Neutrophil (primary cell): Measurements from ENCODE around the gene SLC6A12.
"Not testable (repeated sequence)": the region's sequence is repeated elsewhere in the genome, so short reads cannot be mapped to it uniquely, and the experiment has no call there.

ENCODE experiments used
- H3K27ac ChIP-seq: fragments of 200-600 bp; sonication (generic); 2 replicates; pipeline ENCODE4 v1.5.1; 2016; ENCODE audit warnings: mild to moderate bottlenecking, moderate library complexity
- H3K27me3 ChIP-seq: fragments of 200-600 bp; sonication (generic); 2 replicates; pipeline ENCODE4 v1.6.0; 2016; ENCODE audit warnings: mild to moderate bottlenecking
- H3K36me3 ChIP-seq: fragments of 200-600 bp; sonication (generic); 2 replicates; pipeline ENCODE4 v1.5.1; 2017
- H3K4me1 ChIP-seq, 2 experiments: fragments of 200-600 bp in 1 of 2; sonication (generic) in 1 of 2; 1 replicate in 1 of 2; 2 replicates in 1 of 2; pipeline versions ENCODE4 v1.5.1 to v1.6.1; 2013 to 2016; ENCODE audit warnings: low read depth in 1 of 2, low read length in 1 of 2, mild to moderate bottlenecking in 1 of 2, moderate library complexity in 1 of 2; ENCODE audit not compliant: control insufficient read depth in 1 of 2, insufficient read depth in 1 of 2
- H3K4me3 ChIP-seq, 2 experiments: fragments of 200-600 bp in 1 of 2; sonication (generic) in 1 of 2; 1 replicate in 1 of 2; 2 replicates in 1 of 2; pipeline ENCODE4 v1.5.1; 2013 to 2016; ENCODE audit warnings: low read depth in 1 of 2, low read length in 1 of 2, mild to moderate bottlenecking in 1 of 2, moderate library complexity in 1 of 2
- H3K9me3 ChIP-seq: fragments of 200-600 bp; sonication (generic); 2 replicates; pipeline ENCODE4 v1.5.1; 2016
- TF ChIP-seq, protein P1 (sequence below): fragments of 200-600 bp; sonication (generic); IDR thresholded peaks from 2 replicates; pipeline ENCODE4 v1.5.1; 2016; ENCODE audit warnings: antibody characterized with exemption

SLC6A12 gene

DNA sequence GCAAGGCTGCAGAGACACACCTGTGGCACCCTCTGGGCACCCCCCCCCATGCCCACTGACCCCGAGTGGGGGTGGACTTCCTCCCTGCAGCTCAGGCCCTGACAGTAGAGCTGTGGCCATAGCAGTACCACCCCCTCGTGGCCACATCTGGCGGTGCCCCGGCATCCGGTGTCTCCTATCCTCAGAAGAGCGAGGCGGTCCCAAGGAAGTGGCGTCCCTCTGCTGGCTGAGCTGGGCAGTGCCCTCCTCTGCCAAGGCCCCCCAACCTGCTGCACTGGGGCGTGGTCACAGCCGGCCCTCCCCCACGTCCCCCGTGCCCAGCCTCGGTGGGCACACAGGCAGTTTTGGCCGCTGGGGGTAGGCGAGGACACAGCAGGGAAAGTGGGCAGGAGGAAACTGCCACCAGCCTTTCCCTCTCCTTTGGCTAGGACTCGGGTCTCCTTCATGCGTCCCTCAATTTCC is 6.0 kb upstream of the SLC6A12 start:
- no peaks in the 10 kb centered on the region for H3K36me3 ChIP-seq
- no peak overlapping the region for H3K4me3 ChIP-seq
- no peak overlapping the region for H3K27ac ChIP-seq
- H3K4me1 ChIP-seq = peaks cover 0 to 6% of the 10 kb centered on the region in 2 experiments
- H3K9me3 ChIP-seq = no peaks in the 10 kb centered on the region
- H3K27me3 ChIP-seq = peaks cover 3% of the 10 kb centered on the region
- TF ChIP-seq, protein P1, sequence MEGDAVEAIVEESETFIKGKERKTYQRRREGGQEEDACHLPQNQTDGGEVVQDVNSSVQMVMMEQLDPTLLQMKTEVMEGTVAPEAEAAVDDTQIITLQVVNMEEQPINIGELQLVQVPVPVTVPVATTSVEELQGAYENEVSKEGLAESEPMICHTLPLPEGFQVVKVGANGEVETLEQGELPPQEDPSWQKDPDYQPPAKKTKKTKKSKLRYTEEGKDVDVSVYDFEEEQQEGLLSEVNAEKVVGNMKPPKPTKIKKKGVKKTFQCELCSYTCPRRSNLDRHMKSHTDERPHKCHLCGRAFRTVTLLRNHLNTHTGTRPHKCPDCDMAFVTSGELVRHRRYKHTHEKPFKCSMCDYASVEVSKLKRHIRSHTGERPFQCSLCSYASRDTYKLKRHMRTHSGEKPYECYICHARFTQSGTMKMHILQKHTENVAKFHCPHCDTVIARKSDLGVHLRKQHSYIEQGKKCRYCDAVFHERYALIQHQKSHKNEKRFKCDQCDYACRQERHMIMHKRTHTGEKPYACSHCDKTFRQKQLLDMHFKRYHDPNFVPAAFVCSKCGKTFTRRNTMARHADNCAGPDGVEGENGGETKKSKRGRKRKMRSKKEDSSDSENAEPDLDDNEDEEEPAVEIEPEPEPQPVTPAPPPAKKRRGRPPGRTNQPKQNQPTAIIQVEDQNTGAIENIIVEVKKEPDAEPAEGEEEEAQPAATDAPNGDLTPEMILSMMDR = peak; percentile 71

DNA sequence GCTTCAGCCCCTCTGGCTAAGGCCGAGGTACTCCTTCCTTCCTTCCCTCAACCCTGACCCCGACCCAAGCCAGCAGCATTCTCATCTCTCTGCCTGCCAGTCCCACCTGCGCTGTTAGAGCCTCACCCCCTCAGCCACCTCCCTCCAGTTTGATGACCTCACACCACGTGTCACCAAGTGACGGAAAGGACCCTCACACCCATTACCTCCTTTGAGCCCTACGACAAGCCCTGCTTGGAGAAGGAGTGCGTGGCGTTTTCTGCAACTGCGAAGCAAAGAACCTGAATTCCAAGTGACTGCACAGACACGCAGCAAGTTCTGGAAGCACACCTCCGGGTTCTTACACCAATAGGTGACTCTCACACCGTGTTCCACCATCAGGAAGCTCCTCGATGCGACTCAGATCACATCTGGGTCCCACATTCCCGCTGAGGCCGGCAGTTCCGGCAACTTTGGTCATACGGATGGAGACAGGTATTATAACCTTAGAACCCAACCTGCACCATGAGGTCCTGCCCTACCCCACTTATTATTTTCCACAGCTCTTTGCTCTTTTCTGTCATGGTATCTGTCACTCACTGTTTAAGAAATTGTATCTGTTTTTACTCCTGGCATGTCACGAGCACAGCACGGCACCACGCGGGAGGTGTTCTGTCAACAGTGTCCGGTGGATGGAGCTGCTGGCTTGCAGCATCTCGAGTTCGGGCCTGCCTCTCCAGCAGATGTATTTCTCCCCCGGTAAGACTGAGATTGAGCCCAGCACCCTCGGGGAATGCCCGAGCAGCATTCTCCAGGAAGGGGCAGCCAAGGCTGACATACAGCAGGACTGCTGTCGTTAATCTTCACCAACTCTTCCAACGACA is 5.0 kb upstream of the SLC6A12 start:
- peaks cover 13% of the 10 kb centered on the region for H3K27me3 ChIP-seq
- TF ChIP-seq, protein P1 = no peak
- H3K27ac ChIP-seq = no peak overlapping the region
- no peak overlapping the region for H3K4me3 ChIP-seq
- no peaks in the 10 kb centered on the region for H3K9me3 ChIP-seq
- peaks cover 0 to 16% of the 10 kb centered on the region in 2 experiments for H3K4me1 ChIP-seq
- H3K36me3 ChIP-seq = no peaks in the 10 kb centered on the region

DNA sequence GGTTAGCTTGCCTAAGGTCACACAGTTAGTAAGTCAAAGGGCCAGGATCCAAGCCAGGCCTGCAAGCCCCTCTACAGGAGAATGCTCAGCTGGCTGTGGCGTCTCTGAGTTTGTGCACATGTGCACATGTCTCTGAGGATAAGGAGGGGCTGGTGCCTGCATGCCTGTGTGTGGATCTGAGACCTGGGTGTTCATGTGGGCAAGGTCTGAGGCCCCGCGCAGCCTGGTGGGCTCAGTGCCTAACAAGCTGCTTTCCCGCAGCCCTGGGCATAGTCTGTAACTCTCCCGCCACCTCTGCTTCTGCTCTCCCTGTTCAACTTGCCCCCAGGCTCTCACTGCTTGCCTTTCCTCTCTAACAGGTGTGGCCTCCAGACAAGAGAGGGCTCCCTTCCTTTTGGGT is 4.3 kb upstream of the SLC6A12 start:
- TF ChIP-seq, protein P1 = no peak
- no peak overlapping the region for H3K27ac ChIP-seq
- no peaks in the 10 kb centered on the region for H3K9me3 ChIP-seq
- peaks cover 20% of the 10 kb centered on the region for H3K27me3 ChIP-seq
- H3K4me1 ChIP-seq = peaks cover 3 to 23% of the 10 kb centered on the region in 2 experiments
- no peak overlapping the region for H3K4me3 ChIP-seq
- no peaks in the 10 kb centered on the region for H3K36me3 ChIP-seq

DNA sequence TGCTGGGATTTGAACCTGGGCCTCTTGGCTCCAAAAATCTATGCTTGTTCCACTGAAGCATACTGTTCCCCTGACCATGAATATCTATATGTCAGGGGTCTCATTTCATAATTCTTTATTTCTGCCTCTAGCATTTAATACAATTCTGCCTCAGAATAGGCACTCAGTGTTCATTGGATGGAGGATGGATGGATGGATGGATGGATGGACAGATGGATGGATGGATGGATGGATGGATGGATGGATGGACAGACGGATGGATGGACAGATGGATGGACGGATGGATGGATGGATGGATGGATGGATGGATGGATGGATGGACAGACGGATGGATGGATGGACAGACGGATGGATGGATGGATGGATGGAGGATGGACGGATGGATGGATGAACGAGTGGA is 3.1 kb upstream of the SLC6A12 start:
- H3K27ac ChIP-seq, H3K9me3 ChIP-seq, H3K4me3 ChIP-seq, H3K36me3 ChIP-seq: not testable (repeated sequence)
- Histone ChIP-seq H3K27me3 (peaks cover 26% of the 10 kb centered on the region), H3K4me1 (peaks cover 9 to 34% of the 10 kb centered on the region in 2 experiments)

DNA sequence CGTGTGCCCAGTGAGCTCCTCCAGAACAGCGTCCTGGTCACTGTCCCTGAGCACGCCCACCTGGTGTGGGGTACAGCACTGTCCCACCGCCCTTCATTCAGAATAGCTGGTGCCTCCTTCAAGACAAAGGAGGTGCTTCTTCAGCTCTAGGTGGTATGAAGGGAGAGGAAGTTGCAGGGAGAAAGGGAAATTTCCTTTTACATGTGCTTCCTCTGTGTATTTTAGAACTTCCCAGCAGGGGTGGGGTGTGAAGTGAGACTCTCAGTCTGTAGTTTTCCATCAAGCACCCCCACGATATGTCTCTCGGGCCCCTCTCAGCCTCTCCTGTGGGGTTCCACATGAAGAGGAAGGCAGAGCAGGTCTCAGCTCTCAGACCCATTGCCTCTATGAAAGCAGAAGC is 1.2 kb upstream of the SLC6A12 start:
- Histone ChIP-seq H3K27me3 (peaks cover 31% of the 10 kb centered on the region), H3K9me3 (no peaks in the 10 kb centered on the region), H3K27ac (peak overlapping the region; percentile 52), H3K36me3 (no peaks in the 10 kb centered on the region), H3K4me1 (peaks cover 9 to 38% of the 10 kb centered on the region in 2 experiments), H3K4me3 (no peak overlapping the region)
- TF ChIP-seq, protein P1 = no peak

DNA sequence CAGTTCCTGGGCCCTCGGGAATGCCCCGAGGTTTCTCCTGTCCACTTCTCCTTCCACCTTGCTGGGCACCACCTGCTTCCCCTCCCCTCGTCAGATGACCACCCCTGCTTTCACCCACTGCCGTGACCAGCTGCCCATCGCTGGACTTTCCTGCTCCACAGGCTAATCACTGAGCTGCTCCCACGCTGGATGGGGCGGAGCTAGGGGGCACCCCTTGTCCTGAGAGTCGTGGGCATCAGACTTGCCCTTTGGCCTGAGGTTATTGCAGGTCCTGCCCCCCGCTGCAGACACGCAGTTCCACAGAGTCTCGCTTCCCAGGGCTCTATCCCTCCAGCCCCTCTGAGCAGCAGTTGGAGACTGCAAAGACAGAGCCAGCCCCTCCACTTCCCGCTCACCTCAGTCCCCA is 427 bp downstream of the SLC6A12 start:
- TF ChIP-seq, protein P1 = no peak
- Histone ChIP-seq H3K4me1 (peaks cover 9 to 38% of the 10 kb centered on the region in 2 experiments), H3K27me3 (peaks cover 31% of the 10 kb centered on the region), H3K36me3 (no peaks in the 10 kb centered on the region), H3K9me3 (no peaks in the 10 kb centered on the region), H3K4me3 (peak overlapping the region in 1 of 2 experiments; percentile 6), H3K27ac (peak overlapping the region; percentile 36)
